Thyroid gland (tissue), 4 donors: Measurements from ENCODE around the gene TMEM161A.

ENCODE experiments used
- POLR2A ChIP-seq, 2 donors: fragments of 450-650 bp; IDR thresholded peaks; one replicate each; pipeline ENCODE4 v1.6.1; 2017; ENCODE audit warnings: antibody characterized with exemption in 2 of 2, mild to moderate bottlenecking in 2 of 2, moderate library complexity in 1 of 2
- TF ChIP-seq, protein P1 (sequence below), 6 experiments: fragments of 200-600 bp in 3 of 6; fragments of 450-650 bp in 3 of 6; sonication (generic) in 3 of 6; IDR thresholded peaks; one replicate each; pipeline ENCODE4 v1.5.1; 2016 to 2019; ENCODE audit warnings: antibody characterized with exemption in 6 of 6, mild to moderate bottlenecking in 2 of 6, inconsistent platforms in 1 of 6, moderate library complexity in 1 of 6

DNA sequence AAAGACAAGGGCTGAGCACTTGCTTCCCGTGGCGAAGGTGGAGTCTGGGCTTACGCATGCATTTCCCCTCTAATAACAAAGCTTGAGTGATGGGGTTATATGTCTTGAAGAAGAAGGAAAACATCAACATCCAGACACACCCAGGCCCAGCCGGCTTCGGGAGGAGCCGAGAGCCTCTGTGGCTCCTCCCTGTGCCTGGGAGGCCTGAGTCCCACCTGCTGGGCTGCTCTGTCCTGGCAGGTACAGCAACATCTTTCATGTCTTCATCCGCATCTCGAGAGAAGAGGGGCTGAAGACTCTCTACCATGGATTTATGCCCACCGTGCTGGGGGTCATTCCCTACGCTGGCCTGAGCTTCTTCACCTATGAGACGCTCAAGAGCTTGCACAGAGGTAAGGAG lies 30.6 kb downstream of the TMEM161A start:
- no peak for TF ChIP-seq POLR2A (IDR thresholded peaks at IDR 0.05)
- TF ChIP-seq, protein P1, sequence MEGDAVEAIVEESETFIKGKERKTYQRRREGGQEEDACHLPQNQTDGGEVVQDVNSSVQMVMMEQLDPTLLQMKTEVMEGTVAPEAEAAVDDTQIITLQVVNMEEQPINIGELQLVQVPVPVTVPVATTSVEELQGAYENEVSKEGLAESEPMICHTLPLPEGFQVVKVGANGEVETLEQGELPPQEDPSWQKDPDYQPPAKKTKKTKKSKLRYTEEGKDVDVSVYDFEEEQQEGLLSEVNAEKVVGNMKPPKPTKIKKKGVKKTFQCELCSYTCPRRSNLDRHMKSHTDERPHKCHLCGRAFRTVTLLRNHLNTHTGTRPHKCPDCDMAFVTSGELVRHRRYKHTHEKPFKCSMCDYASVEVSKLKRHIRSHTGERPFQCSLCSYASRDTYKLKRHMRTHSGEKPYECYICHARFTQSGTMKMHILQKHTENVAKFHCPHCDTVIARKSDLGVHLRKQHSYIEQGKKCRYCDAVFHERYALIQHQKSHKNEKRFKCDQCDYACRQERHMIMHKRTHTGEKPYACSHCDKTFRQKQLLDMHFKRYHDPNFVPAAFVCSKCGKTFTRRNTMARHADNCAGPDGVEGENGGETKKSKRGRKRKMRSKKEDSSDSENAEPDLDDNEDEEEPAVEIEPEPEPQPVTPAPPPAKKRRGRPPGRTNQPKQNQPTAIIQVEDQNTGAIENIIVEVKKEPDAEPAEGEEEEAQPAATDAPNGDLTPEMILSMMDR (IDR thresholded peaks at IDR 0.05): no peak
